GM21390 (cell line): ENCODE measurements around the gene GSTM4.
"Not testable (repeated sequence)": the region's sequence is repeated elsewhere in the genome, so short reads cannot be mapped to it uniquely, and the experiment has no call there.

Experiments used
- ATAC-seq: cut with Tn5 transposase; IDR thresholded peaks from one replicate; pipeline ENCODE4 v1.9.1; 2021; ENCODE audit not compliant: unreplicated experiment

GSTM4 gene

GRCh38 chr1:109695138-109695537, 39.2 kb downstream of the GSTM4 start:
- not testable (repeated sequence) for ATAC-seq

GRCh38 chr1:109697066-109697465, 41.2 kb downstream of the GSTM4 start:
- ATAC-seq, result no peak

GRCh38 chr1:109697861-109698260, 42.0 kb downstream of the GSTM4 start:
- not testable (repeated sequence) for ATAC-seq

GRCh38 chr1:109702940-109703339, 47.0 kb downstream of the GSTM4 start:
- not testable (repeated sequence) for ATAC-seq

GRCh38 chr1:109704173-109704572, 48.3 kb downstream of the GSTM4 start:
- ATAC-seq, result no peak

- no peak for ATAC-seq
Observed at GRCh38 chr1:109705411-109705810, 49.5 kb downstream of the GSTM4 start.

- not testable (repeated sequence) for ATAC-seq
Observed at GRCh38 chr1:109708949-109709348, 53.0 kb downstream of the GSTM4 start.

GRCh38 chr1:109709822-109710221, 53.9 kb downstream of the GSTM4 start:
- not testable (repeated sequence) for ATAC-seq
